Measurements from ENCODE around the gene RBBP8NL. TPM values are rescaled to one million over a fixed set of nuclear protein-coding genes. Genes with fewer than 3 reads are reported as not detected.

The RBBP8NL gene
- total and polyA plus RNA-seq, 3 experiments from 2014 or later: not detected

GRCh38 chr20:62406635-62407176 is 20.6 kb downstream of the RBBP8NL start:
- Histone ChIP-seq H3K9me3 (ENCODE audit: low read length) (no peaks in the 10 kb centered on the region), H3K27me3 (ENCODE audit: insufficient read depth, low read length, poor library complexity, severe bottlenecking) (no peaks in the 10 kb centered on the region), H3K27ac (ENCODE audit: low read depth, low read length) (peak overlapping the region; percentile 14), H3K4me1 (ENCODE audit: insufficient read depth, low read length) (peaks cover 23% of the 10 kb centered on the region), H3K4me3 (ENCODE audit: low read length) (peak overlapping the region; percentile 49), H3K36me3 (ENCODE audit: insufficient read depth, low read length) (no peaks in the 10 kb centered on the region)
- no peak for DNase-seq
- Mint-ChIP-seq H3K4me3 (peak overlapping the region; percentile 71 to 87 (median 76)), H3K27me3 (no peaks in the 10 kb centered on the region), H3K4me1 (peaks cover 15 to 46% (median 20%) of the 10 kb centered on the region in 3 donors), H3K27ac (peak overlapping the region in 4 of 8 donors; percentile 29 to 69 (median 50)), H3K36me3 (peaks cover 0 to 5% (median 0%) of the 10 kb centered on the region in 3 donors), H3K9me3 (no peaks in the 10 kb centered on the region)
- ChIA-PET CTCF (no interaction called here), POLR2A (no interaction called here)

DNA sequence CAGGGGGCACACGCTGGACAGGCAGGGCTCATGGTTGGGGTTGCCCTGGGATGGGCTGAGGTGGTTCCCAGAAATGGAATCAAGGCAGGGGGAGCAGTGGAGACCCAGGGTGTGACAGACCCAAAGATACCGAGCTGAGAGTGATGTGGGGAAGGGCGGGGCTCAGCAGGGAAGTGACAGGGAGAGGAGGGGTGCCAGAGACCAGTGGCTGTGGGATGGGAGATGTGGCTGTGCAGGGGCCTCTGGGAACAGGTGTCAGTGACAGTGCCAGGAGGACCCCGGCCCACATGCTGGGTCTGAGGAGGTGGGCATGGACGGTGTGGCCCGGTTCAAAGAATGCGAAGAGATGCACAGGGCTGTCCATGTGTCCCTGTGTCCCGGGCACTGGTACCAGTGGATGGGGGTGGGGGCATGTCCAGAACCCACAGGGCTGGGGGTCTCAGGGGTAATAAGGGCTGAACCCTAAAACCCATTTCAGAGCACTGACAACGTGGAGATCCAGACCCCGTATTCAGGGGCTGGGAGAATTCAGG is 21.3 kb downstream of the RBBP8NL start:
- no peaks in the 10 kb centered on the region for H3K27me3 ChIP-seq (ENCODE audit: insufficient read depth, low read length, poor library complexity, severe bottlenecking)
- peaks cover 0 to 5% (median 0%) of the 10 kb centered on the region in 3 donors for H3K36me3 Mint-ChIP-seq
- H3K9me3 Mint-ChIP-seq: no peaks in the 10 kb centered on the region
- CTCF ChIA-PET: no interaction called here
- H3K4me1 Mint-ChIP-seq: peaks cover 15 to 46% (median 20%) of the 10 kb centered on the region in 3 donors
- H3K9me3 ChIP-seq (ENCODE audit: low read length): no peaks in the 10 kb centered on the region
- peak overlapping the region; percentile 71 to 87 (median 76) for H3K4me3 Mint-ChIP-seq
- H3K36me3 ChIP-seq (ENCODE audit: insufficient read depth, low read length): no peaks in the 10 kb centered on the region
- H3K4me3 ChIP-seq (ENCODE audit: low read length): peak overlapping the region; percentile 49
- peaks cover 23% of the 10 kb centered on the region for H3K4me1 ChIP-seq (ENCODE audit: insufficient read depth, low read length)
- DNase-seq: no peak
- POLR2A ChIA-PET: interaction anchor here (0.9 kb wide), 1 partner anchor 15 kb away, joined by 3 read pairs; no protein-coding TSS in a partner anchor
- H3K27ac ChIP-seq (ENCODE audit: low read depth, low read length): peak overlapping the region; percentile 14
- no peaks in the 10 kb centered on the region for H3K27me3 Mint-ChIP-seq
- H3K27ac Mint-ChIP-seq: peak overlapping the region in 7 of 8 donors; percentile 29 to 84 (median 68)

GRCh38 chr20:62405108-62405980 is 22.0 kb downstream of the RBBP8NL start:
- H3K4me3 ChIP-seq (ENCODE audit: low read length): no peak overlapping the region
- H3K9me3 Mint-ChIP-seq: no peaks in the 10 kb centered on the region
- H3K4me1 Mint-ChIP-seq: peaks cover 15 to 42% (median 20%) of the 10 kb centered on the region in 3 donors
- no peaks in the 10 kb centered on the region for H3K9me3 ChIP-seq (ENCODE audit: low read length)
- ChIA-PET CTCF (no interaction called here), POLR2A (interaction anchor here (0.9 kb wide), 1 partner anchor 14 kb away, joined by 3 read pairs; no protein-coding TSS in a partner anchor)
- no peaks in the 10 kb centered on the region for H3K27me3 ChIP-seq (ENCODE audit: insufficient read depth, low read length, poor library complexity, severe bottlenecking)
- no peaks in the 10 kb centered on the region for H3K36me3 ChIP-seq (ENCODE audit: insufficient read depth, low read length)
- H3K36me3 Mint-ChIP-seq: peaks cover 0 to 8% (median 0%) of the 10 kb centered on the region in 3 donors
- H3K4me3 Mint-ChIP-seq: peak overlapping the region; percentile 71 to 87 (median 76)
- H3K27ac Mint-ChIP-seq: peak overlapping the region in 7 of 8 donors; percentile 29 to 69 (median 60)
- no peak overlapping the region for H3K27ac ChIP-seq (ENCODE audit: low read depth, low read length)
- peaks cover 23% of the 10 kb centered on the region for H3K4me1 ChIP-seq (ENCODE audit: insufficient read depth, low read length)
- H3K27me3 Mint-ChIP-seq: no peaks in the 10 kb centered on the region
- no peak for DNase-seq

DNA sequence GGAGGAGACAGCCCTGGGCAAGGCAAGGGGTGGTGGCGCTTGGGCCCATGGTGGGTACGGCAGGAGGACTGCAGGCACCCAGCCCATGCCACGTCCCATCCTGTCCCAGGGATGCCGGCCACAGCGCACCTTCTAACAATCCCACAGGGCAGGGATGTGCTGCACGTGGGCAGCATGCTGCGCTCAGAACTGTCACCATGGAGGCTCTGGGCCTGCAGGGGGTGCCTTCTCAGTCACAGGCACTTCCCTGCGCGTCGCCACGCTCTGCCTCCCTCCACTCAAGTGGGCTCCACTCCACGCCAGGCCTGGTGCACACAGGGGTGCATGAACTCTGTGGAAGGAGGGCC is 22.6 kb downstream of the RBBP8NL start:
- Mint-ChIP-seq H3K4me3 (peak overlapping the region in 1 of 7 donors; percentile 83), H3K4me1 (peaks cover 15 to 36% (median 20%) of the 10 kb centered on the region in 3 donors), H3K36me3 (peaks cover 0 to 8% (median 0%) of the 10 kb centered on the region in 3 donors), H3K9me3 (no peaks in the 10 kb centered on the region), H3K27me3 (no peaks in the 10 kb centered on the region), H3K27ac (peak overlapping the region in 2 of 8 donors; percentile 14 to 60)
- ChIA-PET CTCF (no interaction called here), POLR2A (no interaction called here)
- Histone ChIP-seq H3K4me3 (ENCODE audit: low read length) (no peak overlapping the region), H3K36me3 (ENCODE audit: insufficient read depth, low read length) (no peaks in the 10 kb centered on the region), H3K4me1 (ENCODE audit: insufficient read depth, low read length) (peaks cover 23% of the 10 kb centered on the region), H3K27me3 (ENCODE audit: insufficient read depth, low read length, poor library complexity, severe bottlenecking) (no peaks in the 10 kb centered on the region), H3K9me3 (ENCODE audit: low read length) (no peaks in the 10 kb centered on the region), H3K27ac (ENCODE audit: low read depth, low read length) (no peak overlapping the region)
- DNase-seq: no peak

DNA sequence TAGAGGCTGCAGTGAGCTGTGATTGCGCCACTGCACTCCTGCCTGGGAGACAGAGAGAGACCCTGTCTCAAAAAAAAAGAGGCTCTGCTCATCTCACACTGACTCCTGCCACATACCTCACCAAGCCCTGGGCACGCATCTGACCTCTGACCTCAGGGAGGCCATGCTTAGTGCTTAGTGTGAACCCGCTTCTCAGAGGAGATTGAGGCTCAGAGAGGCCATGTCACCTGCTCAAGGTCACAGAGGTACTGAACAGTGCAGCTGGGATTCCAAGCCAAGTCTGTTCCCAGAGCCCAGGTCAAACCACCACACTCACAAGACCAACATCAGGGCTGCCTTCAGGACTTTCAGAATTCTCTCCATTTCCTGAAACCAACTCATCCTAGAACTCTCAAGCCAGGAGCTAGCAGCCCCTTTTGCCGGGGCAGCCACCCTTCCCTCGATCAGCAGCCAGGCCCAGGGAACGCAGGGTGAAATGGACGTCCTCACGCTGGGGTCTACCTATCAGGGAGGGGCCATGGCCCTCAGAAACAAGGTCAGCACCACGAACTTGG is 23.1 kb downstream of the RBBP8NL start:
- CTCF ChIA-PET: no interaction called here
- Mint-ChIP-seq H3K27me3 (no peaks in the 10 kb centered on the region), H3K4me3 (peak overlapping the region in 5 of 7 donors; percentile 32 to 81 (median 72))

DNA sequence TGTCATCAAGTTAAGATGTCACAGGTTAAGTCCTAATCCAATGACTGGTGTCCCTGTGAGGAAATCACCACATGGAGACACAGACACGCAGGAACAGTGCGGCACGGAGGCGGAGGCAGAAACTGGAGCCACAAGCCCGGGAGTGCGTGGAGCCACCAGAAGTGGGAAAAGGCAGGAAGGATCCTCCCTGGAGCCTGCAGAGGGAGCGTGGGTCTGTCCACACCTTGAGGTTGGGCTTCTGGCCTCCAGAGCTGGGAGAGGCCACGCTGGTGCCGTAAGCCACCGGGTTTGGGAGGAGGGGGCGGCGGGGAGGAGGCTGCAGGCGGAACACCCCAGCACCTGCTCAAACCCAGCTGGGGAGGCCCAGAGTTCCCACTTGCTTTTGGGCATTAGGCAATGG is 24.0 kb downstream of the RBBP8NL start:
- Histone ChIP-seq H3K4me1 (ENCODE audit: insufficient read depth, low read length) (peaks cover 23% of the 10 kb centered on the region), H3K4me3 (ENCODE audit: low read length) (no peak overlapping the region), H3K9me3 (ENCODE audit: low read length) (no peaks in the 10 kb centered on the region), H3K27ac (ENCODE audit: low read depth, low read length) (no peak overlapping the region), H3K36me3 (ENCODE audit: insufficient read depth, low read length) (no peaks in the 10 kb centered on the region), H3K27me3 (ENCODE audit: insufficient read depth, low read length, poor library complexity, severe bottlenecking) (no peaks in the 10 kb centered on the region)
- no peaks in the 10 kb centered on the region for H3K27me3 Mint-ChIP-seq
- peaks cover 0 to 8% (median 0%) of the 10 kb centered on the region in 3 donors for H3K36me3 Mint-ChIP-seq
- peaks cover 15 to 31% (median 16%) of the 10 kb centered on the region in 3 donors for H3K4me1 Mint-ChIP-seq
- peak overlapping the region in 4 of 8 donors; percentile 60 to 74 (median 68) for H3K27ac Mint-ChIP-seq
- ChIA-PET CTCF (no interaction called here), POLR2A (interaction anchor here (0.6 kb wide), 1 partner anchor 17 kb away, joined by 4 read pairs; no protein-coding TSS in a partner anchor)
- no peak for DNase-seq
- H3K4me3 Mint-ChIP-seq: peak overlapping the region in 3 of 7 donors; percentile 20 to 72 (median 66)
- H3K9me3 Mint-ChIP-seq: no peaks in the 10 kb centered on the region

More for the DNA sequence above, 23.1 kb downstream of the RBBP8NL start:
- Mint-ChIP-seq H3K27ac (peak overlapping the region in 5 of 8 donors; percentile 17 to 74 (median 38)), H3K4me1 (peaks cover 15 to 31% (median 16%) of the 10 kb centered on the region in 3 donors), H3K36me3 (peaks cover 0 to 8% (median 0%) of the 10 kb centered on the region in 3 donors), H3K9me3 (no peaks in the 10 kb centered on the region)
- no peak overlapping the region for H3K4me3 ChIP-seq (ENCODE audit: low read length)
- no peak overlapping the region for H3K27ac ChIP-seq (ENCODE audit: low read depth, low read length)
- no peaks in the 10 kb centered on the region for H3K9me3 ChIP-seq (ENCODE audit: low read length)
- H3K27me3 ChIP-seq (ENCODE audit: insufficient read depth, low read length, poor library complexity, severe bottlenecking): no peaks in the 10 kb centered on the region
- DNase-seq: no peak
- peaks cover 23% of the 10 kb centered on the region for H3K4me1 ChIP-seq (ENCODE audit: insufficient read depth, low read length)
- H3K36me3 ChIP-seq (ENCODE audit: insufficient read depth, low read length): no peaks in the 10 kb centered on the region
- POLR2A ChIA-PET: no interaction called here

GRCh38 chr20:62402456-62403150 is 24.7 kb downstream of the RBBP8NL start:
- Histone ChIP-seq H3K27me3 (ENCODE audit: insufficient read depth, low read length, poor library complexity, severe bottlenecking) (no peaks in the 10 kb centered on the region), H3K4me3 (ENCODE audit: low read length) (no peak overlapping the region), H3K27ac (ENCODE audit: low read depth, low read length) (no peak overlapping the region), H3K4me1 (ENCODE audit: insufficient read depth, low read length) (peaks cover 17% of the 10 kb centered on the region), H3K36me3 (ENCODE audit: insufficient read depth, low read length) (no peaks in the 10 kb centered on the region), H3K9me3 (ENCODE audit: low read length) (no peaks in the 10 kb centered on the region)
- Mint-ChIP-seq H3K4me1 (peaks cover 15 to 31% (median 16%) of the 10 kb centered on the region in 3 donors), H3K4me3 (peak overlapping the region in 1 of 7 donors; percentile 72), H3K9me3 (no peaks in the 10 kb centered on the region), H3K27me3 (no peaks in the 10 kb centered on the region), H3K36me3 (peaks cover 0 to 8% (median 3%) of the 10 kb centered on the region in 3 donors), H3K27ac (peak overlapping the region in 1 of 8 donors; percentile 74)
- ChIA-PET CTCF (no interaction called here), POLR2A (no interaction called here)
- no peak for DNase-seq
